Endothelial cell of umbilical vein (primary cell): Measurements from ENCODE around the gene ALLC.

ENCODE experiments used
- CTCF ChIP-seq, 2 donors: IDR thresholded peaks; 1 replicate in 1 of 2; 2 replicates in 1 of 2; pipeline ENCODE4 v1.5.1; 2011; ENCODE audit warnings: low read length in 2 of 2, mild to moderate bottlenecking in 2 of 2, moderate library complexity in 2 of 2, control low read depth in 1 of 2, inconsistent platforms in 1 of 2, low read depth in 1 of 2; ENCODE audit not compliant: insufficient read depth in 1 of 2; ENCODE audit errors: extremely low read depth in 1 of 2
- POLR2A ChIP-seq: IDR thresholded peaks from 2 replicates; pipeline ENCODE4 v1.6.1; 2012; ENCODE audit warnings: low read depth, mild to moderate bottlenecking, control low read depth, low read length
- TF ChIP-seq, protein P1 (sequence below): IDR thresholded peaks from 2 replicates; pipeline ENCODE4 v1.6.1; 2011; ENCODE audit not compliant: insufficient read depth, insufficient read length

- TF ChIP-seq POLR2A (no peak), CTCF (IDR thresholded peaks at IDR 0.05; ENCODE audit: extremely low read depth in 1 of 2, insufficient read depth in 1 of 2, low read depth in 1 of 2, low read length in 2 of 2) (no peak)
- TF ChIP-seq, protein P1, sequence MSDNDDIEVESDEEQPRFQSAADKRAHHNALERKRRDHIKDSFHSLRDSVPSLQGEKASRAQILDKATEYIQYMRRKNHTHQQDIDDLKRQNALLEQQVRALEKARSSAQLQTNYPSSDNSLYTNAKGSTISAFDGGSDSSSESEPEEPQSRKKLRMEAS, result no peak
These were observed 9.3 kb upstream of the ALLC start for GRCh38 chr2:3648652-3649177.
